Adrenal gland (tissue), 5 donors: Measurements from ENCODE around the gene ZNF862.

Experiments used
- POLR2A ChIP-seq, 2 donors: fragments of 450-650 bp; IDR thresholded peaks; one replicate each; pipeline ENCODE4 v1.6.1; 2017; ENCODE audit warnings: antibody characterized with exemption in 2 of 2, mild to moderate bottlenecking in 2 of 2, moderate library complexity in 1 of 2
- TF ChIP-seq, protein P1 (sequence below), 6 experiments: fragments of 450-650 bp in 4 of 6; fragments of 200-600 bp in 2 of 6; sonication (generic) in 1 of 6; IDR thresholded peaks; 1 replicate in 5 of 6; 2 replicates in 1 of 6; pipeline versions ENCODE4 v1.5.1 to v1.8.0; 2016 to 2021; ENCODE audit warnings: antibody characterized with exemption in 6 of 6, mild to moderate bottlenecking in 2 of 6, moderate library complexity in 1 of 6
- donor health status: DM: no; HTN: no; CAD: no.

DNA sequence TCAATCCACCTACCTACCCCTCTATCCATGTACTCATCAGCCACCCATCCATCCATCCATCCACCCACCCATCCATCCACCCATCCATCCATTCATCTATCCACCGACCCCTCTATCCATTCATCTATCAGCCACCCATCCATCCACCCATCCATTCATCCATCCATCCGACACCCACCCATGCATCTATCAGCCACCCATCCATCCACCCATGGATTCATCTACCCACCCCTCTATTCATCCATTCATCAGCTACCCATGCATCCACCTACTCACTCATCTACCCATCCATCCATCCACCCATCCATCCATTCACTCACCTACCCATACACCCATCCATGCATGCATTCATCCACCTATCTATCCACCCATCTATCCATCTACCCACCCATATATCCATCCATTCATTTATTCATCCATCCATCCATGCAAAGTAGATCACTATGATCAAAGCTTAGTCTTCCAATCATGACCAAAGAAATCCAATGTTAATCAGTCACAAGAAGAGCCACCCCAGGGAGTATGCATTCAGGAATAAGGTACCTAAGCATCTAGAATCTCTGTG lies 37.1 kb upstream of the ZNF862 start:
- TF ChIP-seq, protein P1, sequence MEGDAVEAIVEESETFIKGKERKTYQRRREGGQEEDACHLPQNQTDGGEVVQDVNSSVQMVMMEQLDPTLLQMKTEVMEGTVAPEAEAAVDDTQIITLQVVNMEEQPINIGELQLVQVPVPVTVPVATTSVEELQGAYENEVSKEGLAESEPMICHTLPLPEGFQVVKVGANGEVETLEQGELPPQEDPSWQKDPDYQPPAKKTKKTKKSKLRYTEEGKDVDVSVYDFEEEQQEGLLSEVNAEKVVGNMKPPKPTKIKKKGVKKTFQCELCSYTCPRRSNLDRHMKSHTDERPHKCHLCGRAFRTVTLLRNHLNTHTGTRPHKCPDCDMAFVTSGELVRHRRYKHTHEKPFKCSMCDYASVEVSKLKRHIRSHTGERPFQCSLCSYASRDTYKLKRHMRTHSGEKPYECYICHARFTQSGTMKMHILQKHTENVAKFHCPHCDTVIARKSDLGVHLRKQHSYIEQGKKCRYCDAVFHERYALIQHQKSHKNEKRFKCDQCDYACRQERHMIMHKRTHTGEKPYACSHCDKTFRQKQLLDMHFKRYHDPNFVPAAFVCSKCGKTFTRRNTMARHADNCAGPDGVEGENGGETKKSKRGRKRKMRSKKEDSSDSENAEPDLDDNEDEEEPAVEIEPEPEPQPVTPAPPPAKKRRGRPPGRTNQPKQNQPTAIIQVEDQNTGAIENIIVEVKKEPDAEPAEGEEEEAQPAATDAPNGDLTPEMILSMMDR (IDR thresholded peaks at IDR 0.05): no peak
- TF ChIP-seq POLR2A (IDR thresholded peaks at IDR 0.05): no peak
